OCI-LY1 (cell line): ENCODE data around the gene RASGRF2.

Experiments
- CTCF ChIP-seq: fragments of 200-600 bp; sonication (generic), shearing (Covaris generic); IDR thresholded peaks from 2 replicates; pipeline ENCODE4 v1.5.1; 2017; ENCODE audit warnings: mild to moderate bottlenecking, antibody characterized with exemption, low read length, moderate library complexity, mixed read lengths
- EZH2 ChIP-seq: fragments of 200-600 bp; sonication (generic), shearing (Covaris generic); IDR thresholded peaks from 2 replicates; pipeline ENCODE4 v1.8.0; 2017; ENCODE audit warnings: borderline replicate concordance, mixed run types, mild to moderate bottlenecking, antibody characterized with exemption, low read length, moderate library complexity, mixed read lengths

GRCh38 chr5:81164476-81164875, 204.3 kb downstream of the RASGRF2 start:
- TF ChIP-seq CTCF (no peak), EZH2 (no peak)
